Measurements from ENCODE around the gene ATP8B4. TPM values are rescaled to one million over a fixed set of nuclear protein-coding genes. Genes with fewer than 3 reads are reported as not detected.
A peak's percentile ranks its signal among the peaks of the same experiment; 100 is the strongest.
"Not testable (repeated sequence)": the region's sequence is repeated elsewhere in the genome, so short reads cannot be mapped to it uniquely, and the experiment has no call there.

The ATP8B4 gene
- total RNA-seq, 2 donors from 2014 or later = 16.8 to 16.9 TPM

GRCh38 chr15:50138391-50138790, 19.4 kb upstream of the ATP8B4 start:
- TF ChIP-seq CTCF (IDR thresholded peaks at IDR 0.05) = no peak

GRCh38 chr15:50137893-50138292, 18.9 kb upstream of the ATP8B4 start:
- TF ChIP-seq CTCF (IDR thresholded peaks at IDR 0.05) = no peak
- no peak for DNase-seq (ENCODE audit: low spot score)
- H3K9me3 ChIP-seq = no peaks in the 10 kb centered on the region
- ATAC-seq (ENCODE audit: insufficient number of reproducible peaks, low FRiP score, low read depth) = no peak
- H3K4me3 ChIP-seq = no peak overlapping the region
- H3K27me3 ChIP-seq (replicated peaks; ENCODE audit: insufficient read depth) = no peaks in the 10 kb centered on the region
- H3K27ac ChIP-seq = no peak overlapping the region
- H3K4me1 ChIP-seq (ENCODE audit: control insufficient read depth in 1 of 2, low read depth in 2 of 2) = peaks cover 0 to 6% of the 10 kb centered on the region in 2 donors
- no peaks in the 10 kb centered on the region for H3K36me3 ChIP-seq

More at GRCh38 chr15:50138391-50138790, 19.4 kb upstream of the ATP8B4 start:
- H3K9me3 ChIP-seq = no peaks in the 10 kb centered on the region
- no peak overlapping the region for H3K4me3 ChIP-seq
- H3K36me3 ChIP-seq = no peaks in the 10 kb centered on the region
- H3K27ac ChIP-seq = no peak overlapping the region
- peaks cover 0 to 6% of the 10 kb centered on the region in 2 donors for H3K4me1 ChIP-seq (ENCODE audit: control insufficient read depth in 1 of 2, low read depth in 2 of 2)
- ATAC-seq (ENCODE audit: insufficient number of reproducible peaks, low FRiP score, low read depth) = no peak
- DNase-seq (ENCODE audit: low spot score) = no peak
- no peaks in the 10 kb centered on the region for H3K27me3 ChIP-seq (replicated peaks; ENCODE audit: insufficient read depth)

- Histone ChIP-seq H3K4me3 (no peak overlapping the region), H3K9me3 (no peaks in the 10 kb centered on the region), H3K4me1 (ENCODE audit: control insufficient read depth in 1 of 2, low read depth in 2 of 2) (peaks cover 0 to 6% of the 10 kb centered on the region in 2 donors), H3K27ac (no peak overlapping the region), H3K27me3 (replicated peaks; ENCODE audit: insufficient read depth) (no peaks in the 10 kb centered on the region), H3K36me3 (no peaks in the 10 kb centered on the region)
- no peak for TF ChIP-seq CTCF (IDR thresholded peaks at IDR 0.05)
- ATAC-seq (ENCODE audit: insufficient number of reproducible peaks, low FRiP score, low read depth) (no peak), DNase-seq (ENCODE audit: low spot score) (no peak)
Measured at GRCh38 chr15:50137330-50137761, 18.3 kb upstream of the ATP8B4 start.

GRCh38 chr15:50135031-50135551, 16.1 kb upstream of the ATP8B4 start:
- H3K4me1 ChIP-seq (ENCODE audit: control insufficient read depth in 1 of 2, low read depth in 2 of 2) = peaks cover 0 to 6% of the 10 kb centered on the region in 2 donors
- no peaks in the 10 kb centered on the region for H3K36me3 ChIP-seq
- no peak overlapping the region for H3K4me3 ChIP-seq
- no peaks in the 10 kb centered on the region for H3K9me3 ChIP-seq
- DNase-seq (ENCODE audit: low spot score) (no peak), ATAC-seq (ENCODE audit: insufficient number of reproducible peaks, low FRiP score, low read depth) (no peak)
- TF ChIP-seq CTCF (IDR thresholded peaks at IDR 0.05) = no peak
- H3K27ac ChIP-seq = peak overlapping the region in 1 of 2 donors; percentile 18
- no peaks in the 10 kb centered on the region for H3K27me3 ChIP-seq (replicated peaks; ENCODE audit: insufficient read depth)

GRCh38 chr15:50134524-50135024, 15.5 kb upstream of the ATP8B4 start:
- H3K27ac ChIP-seq = peak overlapping the region in 1 of 2 donors; percentile 18
- H3K4me3 ChIP-seq = no peak overlapping the region
- ATAC-seq (ENCODE audit: insufficient number of reproducible peaks, low FRiP score, low read depth) (peak; percentile 50), DNase-seq (ENCODE audit: low spot score) (no peak)
- H3K9me3 ChIP-seq = no peaks in the 10 kb centered on the region
- H3K4me1 ChIP-seq (ENCODE audit: control insufficient read depth in 1 of 2, low read depth in 2 of 2) = peaks cover 0 to 6% of the 10 kb centered on the region in 2 donors
- no peaks in the 10 kb centered on the region for H3K36me3 ChIP-seq
- no peak for TF ChIP-seq CTCF (IDR thresholded peaks at IDR 0.05)
- H3K27me3 ChIP-seq (replicated peaks; ENCODE audit: insufficient read depth) = no peaks in the 10 kb centered on the region

- not testable (repeated sequence) for H3K9me3 ChIP-seq; ATAC-seq (ENCODE audit: insufficient number of reproducible peaks, low FRiP score, low read depth); H3K4me1 ChIP-seq (ENCODE audit: control insufficient read depth in 1 of 2, low read depth in 2 of 2); DNase-seq (ENCODE audit: low spot score); H3K36me3 ChIP-seq; H3K4me3 ChIP-seq; H3K27me3 ChIP-seq (replicated peaks; ENCODE audit: insufficient read depth); H3K27ac ChIP-seq
Measured at GRCh38 chr15:50132251-50132984, 13.4 kb upstream of the ATP8B4 start.
